Measurements from ENCODE around the gene KRTAP4-6. TPM values are rescaled to one million over a fixed set of nuclear protein-coding genes. Genes with fewer than 3 reads are reported as not detected.
"Not testable (repeated sequence)": the region's sequence is repeated elsewhere in the genome, so short reads cannot be mapped to it uniquely, and the experiment has no call there.

Gene KRTAP4-6
- total RNA-seq, 1 experiment from 2014 or later: not detected

- H2AFZ ChIP-seq (ENCODE audit: low read length): no peak overlapping the region
- H3K27me3 ChIP-seq (ENCODE audit: low read length): no peaks in the 10 kb centered on the region
- intact Hi-C loops (cut with micrococcal nuclease): no loop called here
- H3F3A ChIP-seq (ENCODE audit: low read length, unreplicated experiment): no peaks in the 10 kb centered on the region
- H3K4me2 ChIP-seq (ENCODE audit: low read length): peak overlapping the region; percentile 54
- CTCF ChIA-PET: no interaction called here
- H3K36me3 ChIP-seq (ENCODE audit: low read depth, low read length): no peaks in the 10 kb centered on the region
- peak; percentile 7 for DNase-seq
- H4K20me1 ChIP-seq (ENCODE audit: low read length): no peaks in the 10 kb centered on the region
- H3K9me3 ChIP-seq (ENCODE audit: low read length): no peaks in the 10 kb centered on the region
- H3K79me2 ChIP-seq (ENCODE audit: low read length): 0 out of 2 replicates have a peak, but pooled peaks cover 5% of the 10 kb centered on the region
- TSS peak; percentile 69 for BruUV-seq (replicated peaks)
- peak overlapping the region; percentile 36; the same call in 1 of the 2 replicates for H3K4me3 ChIP-seq (ENCODE audit: low read length)
- no peak for ATAC-seq
- TF ChIP-seq EZH2 (IDR thresholded peaks at IDR 0.05; ENCODE audit: low read length, unreplicated experiment): no peak
- TF ChIP-seq CTCF (conservative IDR thresholded peaks at IDR 0.05; ENCODE audit: low read depth, low read length): no peak
- TF ChIP-seq EZH2phosphoT487 (IDR thresholded peaks at IDR 0.05; ENCODE audit: borderline replicate concordance, low read length): no peak
- H3K27ac ChIP-seq (ENCODE audit: low read length): peak overlapping the region; percentile 27; the same call in 1 of the 2 replicates
- peaks cover 34% of the 10 kb centered on the region for H3K4me1 ChIP-seq (ENCODE audit: insufficient read depth, low read length)
- H3K9me2 ChIP-seq (replicated peaks; ENCODE audit: low read length): no peaks in the 10 kb centered on the region
- no peak overlapping the region for H3K9ac ChIP-seq (ENCODE audit: low read length)
- POLR2A ChIA-PET (ENCODE audit: unreplicated experiment): interaction anchor here (0.5 kb wide), 1 partner anchor 47 kb away, joined by 3 read pairs; no protein-coding TSS in a partner anchor
Observed at GRCh38 chr17:41103896-41104295, 36.4 kb downstream of the KRTAP4-6 start.

DNA sequence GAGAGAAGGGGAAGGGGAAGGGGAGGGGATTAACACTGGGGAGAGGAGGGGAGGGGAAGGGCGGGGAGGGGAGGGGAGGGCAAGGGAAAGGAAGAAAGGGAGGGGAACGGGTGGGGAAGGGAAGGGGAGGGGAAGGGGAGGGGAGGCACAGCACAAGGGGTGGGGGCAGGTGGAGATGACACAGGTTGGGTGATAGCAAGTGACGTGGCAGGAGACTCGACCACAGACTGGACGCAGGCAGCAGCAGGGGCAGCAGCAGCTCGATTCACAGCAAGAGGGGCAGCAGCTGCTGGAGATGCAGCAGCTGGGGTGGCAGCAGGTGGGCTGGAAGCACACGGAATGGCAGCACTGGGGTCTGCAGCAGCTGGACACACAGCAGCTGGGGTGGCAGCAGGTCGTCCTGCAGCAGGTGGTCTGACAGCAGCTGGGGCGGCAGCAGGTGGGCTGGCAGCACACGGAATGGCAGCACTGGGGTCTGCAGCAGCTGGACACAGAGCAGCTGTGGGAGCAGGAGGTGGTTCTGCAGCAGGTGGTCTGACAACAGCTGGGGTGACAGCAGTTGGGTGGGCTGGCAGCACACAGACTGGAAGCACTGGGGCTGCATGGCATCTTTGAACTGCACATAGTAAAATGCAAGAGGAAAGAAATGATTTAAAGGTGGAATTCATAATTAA lies 38.6 kb downstream of the KRTAP4-6 start, which contains the start of gene KRTAP4-16:
KRTAP4-16 (minus strand) TSS at position 624 of the 674 bp plus-strand sequence; CDS start at position 624, 0 bp downstream.
- no peaks in the 10 kb centered on the region for H3F3A ChIP-seq (ENCODE audit: low read length, unreplicated experiment)
- no peaks in the 10 kb centered on the region for H4K20me1 ChIP-seq (ENCODE audit: low read length)
- ChIA-PET CTCF (no interaction called here), POLR2A (ENCODE audit: unreplicated experiment) (no interaction called here)
- no peak for ATAC-seq
- peak within 1 kb of the TSS; percentile 47; the same call in 1 of the 2 replicates for H3K4me3 ChIP-seq (ENCODE audit: low read length)
- no peaks in the 10 kb centered on the region for H3K9me3 ChIP-seq (ENCODE audit: low read length)
- BruUV-seq (replicated peaks): no TSS peak
- H3K4me1 ChIP-seq (ENCODE audit: insufficient read depth, low read length): peaks cover 45% of the 10 kb centered on the region
- 0 out of 2 replicates have a peak, but pooled peaks cover 5% of the 10 kb centered on the region for H3K79me2 ChIP-seq (ENCODE audit: low read length)
- H3K36me3 ChIP-seq (ENCODE audit: low read depth, low read length): no peaks in the 10 kb centered on the region
- 0 out of 2 replicates have a peak within 1 kb of the TSS, but pooled peaks have one; percentile 9 for H3K27ac ChIP-seq (ENCODE audit: low read length)
- no peaks in the 10 kb centered on the region for H3K9me2 ChIP-seq (replicated peaks; ENCODE audit: low read length)
- H3K27me3 ChIP-seq (ENCODE audit: low read length): no peaks in the 10 kb centered on the region
- intact Hi-C loops (cut with micrococcal nuclease): no loop called here
- H3K4me2 ChIP-seq (ENCODE audit: low read length): peak within 1 kb of the TSS; percentile 61
- H2AFZ ChIP-seq (ENCODE audit: low read length): no peak within 1 kb of the TSS
- no peak within 1 kb of the TSS for H3K9ac ChIP-seq (ENCODE audit: low read length)
- DNase-seq: peak; percentile 49
- TF ChIP-seq EZH2phosphoT487 (IDR thresholded peaks at IDR 0.05; ENCODE audit: borderline replicate concordance, low read length): no peak
- TF ChIP-seq EZH2 (IDR thresholded peaks at IDR 0.05; ENCODE audit: low read length, unreplicated experiment): no peak
- no peak for TF ChIP-seq CTCF (conservative IDR thresholded peaks at IDR 0.05; ENCODE audit: low read depth, low read length)

- peak overlapping the region; percentile 73 for H3K27ac ChIP-seq (ENCODE audit: low read length)
- peak; percentile 97 for DNase-seq
Observed at GRCh38 chr17:41099682-41100480, 40.5 kb downstream of the KRTAP4-6 start.

More at GRCh38 chr17:41099682-41100480, 40.5 kb downstream of the KRTAP4-6 start:
- peak overlapping the region; percentile 7 for H3K4me2 ChIP-seq (ENCODE audit: low read length)
- H3F3A ChIP-seq (ENCODE audit: low read length, unreplicated experiment); CTCF ChIA-PET; H3K9me2 ChIP-seq (replicated peaks; ENCODE audit: low read length); H3K4me3 ChIP-seq (ENCODE audit: low read length); H4K20me1 ChIP-seq (ENCODE audit: low read length); H3K79me2 ChIP-seq (ENCODE audit: low read length); H3K9ac ChIP-seq (ENCODE audit: low read length); H2AFZ ChIP-seq (ENCODE audit: low read length); H3K27me3 ChIP-seq (ENCODE audit: low read length); intact Hi-C loops (cut with micrococcal nuclease); H3K36me3 ChIP-seq (ENCODE audit: low read depth, low read length); BruUV-seq (replicated peaks); H3K9me3 ChIP-seq (ENCODE audit: low read length); POLR2A ChIA-PET (ENCODE audit: unreplicated experiment): not testable (repeated sequence)
- H3K4me1 ChIP-seq (ENCODE audit: insufficient read depth, low read length): peaks cover 44% of the 10 kb centered on the region
- ATAC-seq: peak; percentile 71
